GM12878 (cell line): Measurements from ENCODE around the gene HES7. TPM values are rescaled to one million over a fixed set of nuclear protein-coding genes. Genes with fewer than 3 reads are reported as not detected.

Experiments
- ATAC-seq: fragments of 200-7000 bp; cut with Tn5 transposase; 3 replicates; pipeline ENCODE4 v1.9.1; 2020; ENCODE audit warnings: mild to moderate bottlenecking, moderate library complexity
- BruUV-seq: library from RNA; stranded (reverse); fragments of 400-500 nt; replicated peaks from 2 replicates; lab custom pipeline; 2021; lab: Mats Ljungman, UMichigan
- CTCF ChIA-PET: fragments of 300-600 bp; sonication (Branson Sonifier 250); formaldehyde crosslinking; extraction: SDS; loops from one replicate; lab custom pipeline; 2021; ENCODE audit warnings: inconsistent platforms; lab: Yijun Ruan, JAX
- POLR2A ChIA-PET: fragments of 350-600 bp; formaldehyde crosslinking; extraction: SDS; loops from one replicate; lab custom pipeline; 2021; ENCODE audit warnings: inconsistent platforms; lab: Charles Lee
- RAD21 ChIA-PET: fragments of 300-600 bp; sonication (Branson Sonifier 250); formaldehyde crosslinking; loops from one replicate; lab custom pipeline; 2023; ENCODE audit warnings: antibody characterized with exemption; ENCODE audit not compliant: unreplicated experiment; lab: Charles Lee
- SMC1A ChIA-PET: fragments of 300-600 bp; sonication (Branson Sonifier 250); formaldehyde crosslinking; loops from one replicate; lab custom pipeline; 2023; ENCODE audit not compliant: unreplicated experiment, uncharacterized antibody; lab: Charles Lee
- DNase-seq: peaks from one replicate; pipeline ENCODE4 v3.0.0-alpha.2; 2011; ENCODE audit warnings: low read depth, low spot score
- FAIRE-seq: peaks from 3 replicates; lab custom pipeline; 2011; peaks lifted over from hg19 to GRCh38; lab: Jason Lieb, UNC
- H2AFZ ChIP-seq: 2 replicates; pipeline ENCODE4 v1.6.0; 2011; ENCODE audit warnings: low read depth, low read length, control low read depth; ENCODE audit not compliant: control insufficient read depth
- H3K27ac ChIP-seq: 2 replicates; pipeline ENCODE4 v1.5.1; 2011; ENCODE audit warnings: control low read depth; ENCODE audit not compliant: control insufficient read depth, insufficient read depth
- H3K27me3 ChIP-seq, 2 experiments: replicated peaks in 1 of 2; 2 replicates each; pipeline versions ENCODE4 v1.6.0 to v1.6.1; 2011; ENCODE audit warnings: low read length in 1 of 2; ENCODE audit not compliant: control insufficient read depth in 2 of 2, insufficient read depth in 2 of 2
- H3K36me3 ChIP-seq, 2 experiments: 2 replicates each; pipeline ENCODE4 v1.5.1; 2011; ENCODE audit warnings: low read length in 1 of 2; ENCODE audit not compliant: control insufficient read depth in 2 of 2, insufficient read depth in 2 of 2
- H3K4me1 ChIP-seq: 2 replicates; pipeline ENCODE4 v1.6.1; 2011; ENCODE audit warnings: mild to moderate bottlenecking, low read length, moderate library complexity, mixed read lengths; ENCODE audit not compliant: control insufficient read depth, insufficient read depth
- H3K4me2 ChIP-seq: 2 replicates; pipeline ENCODE4 v1.6.0; 2011; ENCODE audit warnings: control low read depth; ENCODE audit not compliant: control insufficient read depth, insufficient read depth
- H3K4me3 ChIP-seq: fragments of 200-600 bp; sonication (generic); 2 replicates; pipeline ENCODE4 v1.5.1; 2016
- H3K79me2 ChIP-seq: 2 replicates; pipeline ENCODE4 v1.6.0; 2011; ENCODE audit warnings: low read length; ENCODE audit not compliant: control insufficient read depth, insufficient read depth
- H3K9ac ChIP-seq: 2 replicates; pipeline ENCODE4 v1.8.0; 2011; ENCODE audit warnings: low read length, control low read depth, mixed read lengths; ENCODE audit not compliant: control insufficient read depth, insufficient read depth
- H3K9me3 ChIP-seq: replicated peaks from 3 replicates; pipeline ENCODE4 v1.5.1; 2011; ENCODE audit warnings: mild to moderate bottlenecking, low read length; ENCODE audit not compliant: control insufficient read depth, insufficient read depth
- H4K20me1 ChIP-seq: 2 replicates; pipeline ENCODE4 v1.6.0; 2011; ENCODE audit not compliant: control insufficient read depth, insufficient read depth
- ASH2L ChIP-seq: fragments of 300-600, 200-600 bp; sonication (generic); IDR thresholded peaks from 2 replicates; pipeline ENCODE4 v1.6.1; 2017; ENCODE audit warnings: low read depth, mild to moderate bottlenecking, borderline replicate concordance
- BCLAF1 ChIP-seq: fragments of 450-650 bp; IDR thresholded peaks from 2 replicates; pipeline ENCODE4 v1.6.1; 2017; ENCODE audit warnings: antibody characterized with exemption, mild to moderate bottlenecking, moderate library complexity
- BMI1 ChIP-seq: fragments of 450-650 bp; IDR thresholded peaks from 2 replicates; pipeline ENCODE4 v1.6.1; 2016; ENCODE audit warnings: mild to moderate bottlenecking, moderate library complexity, borderline replicate concordance
- E4F1 ChIP-seq: fragments of 450-650 bp; IDR thresholded peaks from 2 replicates; pipeline ENCODE4 v1.6.1; 2018; ENCODE audit warnings: borderline replicate concordance, mild to moderate bottlenecking; ENCODE audit not compliant: partially characterized antibody
- JUND ChIP-seq: IDR thresholded peaks from 2 replicates; pipeline ENCODE4 v1.6.1; 2012; ENCODE audit warnings: low read depth, mild to moderate bottlenecking, low read length, improper control_type of control experiment, moderate library complexity
- NBN ChIP-seq: fragments of 450-650 bp; IDR thresholded peaks from 2 replicates; pipeline ENCODE4 v1.6.1; 2016
- NFYA ChIP-seq: IDR thresholded peaks from 2 replicates; pipeline ENCODE4 v1.6.1; 2011; ENCODE audit warnings: low read depth, mild to moderate bottlenecking, low read length, improper control_type of control experiment, borderline replicate concordance
- NR2C2 ChIP-seq: IDR thresholded peaks from 2 replicates; pipeline ENCODE4 v1.6.1; 2011; ENCODE audit warnings: borderline replicate concordance, low read depth; ENCODE audit not compliant: control insufficient read depth, insufficient read length
- NR2F1 ChIP-seq: fragments of 450-650 bp; conservative IDR thresholded peaks from 2 replicates; pipeline ENCODE4 v1.6.1; 2017; ENCODE audit warnings: mild to moderate bottlenecking
- TBL1XR1 ChIP-seq: IDR thresholded peaks from 2 replicates; pipeline ENCODE4 v1.6.1; 2012; ENCODE audit warnings: low read depth, low read length, improper control_type of control experiment
- WRNIP1 ChIP-seq: IDR thresholded peaks from 2 replicates; pipeline ENCODE4 v1.6.1; 2011; ENCODE audit warnings: low read depth, low read length, improper control_type of control experiment, borderline replicate concordance
- YBX1 ChIP-seq: fragments of 450-650 bp; IDR thresholded peaks from 2 replicates; pipeline ENCODE4 v1.6.1; 2016; ENCODE audit warnings: antibody characterized with exemption
- ZBTB11 ChIP-seq: fragments of 450-650 bp; formaldehyde crosslinking; IDR thresholded peaks from 2 replicates; pipeline ENCODE4 v1.5.0; 2022; ENCODE audit warnings: mild to moderate bottlenecking, missing genetic modification characterization
- ZNF207 ChIP-seq: fragments of 450-650 bp; IDR thresholded peaks from 2 replicates; pipeline ENCODE4 v1.6.1; 2014; ENCODE audit warnings: antibody characterized with exemption, mild to moderate bottlenecking, borderline replicate concordance
- ZNF384 ChIP-seq: IDR thresholded peaks from 2 replicates; pipeline ENCODE4 v1.6.1; 2012; ENCODE audit warnings: low read depth, mild to moderate bottlenecking, low read length, improper control_type of control experiment, borderline replicate concordance
- ZZZ3 ChIP-seq: IDR thresholded peaks from 2 replicates; pipeline ENCODE4 v1.6.1; 2011; ENCODE audit warnings: low read depth; ENCODE audit not compliant: control insufficient read depth, insufficient read length
- WGBS: methylation state at CpG from one replicate; pipeline ENCODE4 v1.1.6; 2016; ENCODE audit warnings: low lambda C conversion rate; ENCODE audit not compliant: insufficient replicate concordance, insufficient coverage; ENCODE audit errors: missing lambda C conversion rate; 5-methylcytosine and 5-hydroxymethylcytosine counted together
- in situ Hi-C: fragments of 300-500 bp; cut with MboI; formaldehyde crosslinking; loops from 9 replicates; pipeline ENCODE4 v1.14.3; 2018; ENCODE audit warnings: mixed read lengths
- intact Hi-C: fragments of 100-400 bp; cut with micrococcal nuclease; formaldehyde crosslinking; loops from one replicate; pipeline ENCODE4 v1.14.2; 2022; ENCODE audit not compliant: unreplicated experiment
- polyA plus RNA-seq, 11 experiments: library from polyadenylated mRNA; depleted of rRNA in 4 of 11; unstranded in 6 of 11; stranded (reverse) in 5 of 11; fragments of >200 nt; fragmentation: Nextera tagmentation in 4 of 11; fragmentation: Illumina TruSeq in 1 of 11; extraction: Ambion mirVana in 4 of 11; extraction: Trizol in 1 of 11; gene quantifications; 1 replicate in 1 of 11; 2 replicates in 10 of 11; pipeline versions ENCODE4 v1.2.1 to v1.2.3, GENCODE V29; 2011 to 2016; ENCODE audit warnings: inconsistent platforms in 2 of 11, missing spikeins in 2 of 11, low read depth in 1 of 11
- total RNA-seq, 4 experiments: library from RNA; depleted of rRNA in 3 of 4; stranded (reverse); fragments of >200 nt in 3 of 4; fragmentation: Illumina TruSeq in 1 of 4; extraction: Trizol in 1 of 4; gene quantifications; 2 replicates each; pipeline versions ENCODE4 v1.2.1 to v1.2.3, GENCODE V29; 2013 to 2021

The HES7 gene
- total and polyA plus RNA-seq, 10 of the 15 experiments (the other 5 are each of a cell fraction or from before 2014, with no cell fraction given), result 0.07 to 1.3 (median 0.63) TPM; not detected in 4

GRCh38 chr17:8138374-8138671 lies 14.4 kb upstream of the HES7 start:
- no TSS peak for BruUV-seq
- TF ChIP-seq BMI1, result peak; percentile 20; the same call in 1 of the 2 replicates
- no peak for TF ChIP-seq ZNF207
- TF ChIP-seq BCLAF1, result no peak
- no peak for TF ChIP-seq WRNIP1
- no peak for TF ChIP-seq TBL1XR1
- no peak for TF ChIP-seq E4F1
- TF ChIP-seq ZNF384, result no peak
- TF ChIP-seq ASH2L, result no peak
- no peak for TF ChIP-seq NFYA
- TF ChIP-seq JUND, result no peak
- no peak for TF ChIP-seq ZBTB11
- TF ChIP-seq NR2C2, result no peak
- no peak for TF ChIP-seq NR2F1
- TF ChIP-seq NBN, result no peak
- TF ChIP-seq YBX1, result no peak
- TF ChIP-seq ZZZ3, result no peak

More at GRCh38 chr17:8138374-8138671, 14.4 kb upstream of the HES7 start:
- no peaks in the 10 kb centered on the region for H4K20me1 ChIP-seq
- ATAC-seq (peak; percentile 76), DNase-seq (no peak), FAIRE-seq (no peak)
- H3K36me3 ChIP-seq, result peaks cover 3 to 8% of the 10 kb centered on the region in 2 experiments
- ChIA-PET SMC1A (interaction anchor here (0.8 to 4.4 kb wide), 18 partner anchors 12 to 163 kb away, joined by 3 to 42 read pairs (median 4); partner anchors contain the start of genes ALOXE3, HES7, SLC25A35 and VAMP2), CTCF (interaction anchor here (1.0 to 5.4 kb wide), 23 partner anchors 10 to 163 kb away, joined by 3 to 40 read pairs (median 7); partner anchors contain the start of genes ALOXE3, AURKB, HES7 and PER1), RAD21 (interaction anchor here (0.7 to 4.0 kb wide), 14 partner anchors 12 to 157 kb away, joined by 3 to 33 read pairs (median 5); partner anchors contain the start of genes BORCS6, HES7, PER1 and SLC25A35), POLR2A (interaction anchor here (0.8 to 5.0 kb wide), 15 partner anchors 11 to 109 kb away, joined by 3 to 37 read pairs (median 11); partner anchors contain the start of genes ALOXE3, CTC1, HES7 and PER1)
- peak overlapping the region; percentile 79 for H3K9ac ChIP-seq
- no peaks in the 10 kb centered on the region for H3K9me3 ChIP-seq
- peak overlapping the region; percentile 69 for H3K4me3 ChIP-seq
- no peaks in the 10 kb centered on the region for H3K27me3 ChIP-seq
- in situ Hi-C loops, result no loop called here
- intact Hi-C loops, result loop anchor here (1.0 to 5.0 kb wide), 6 partner anchors 12 to 164 kb away; no protein-coding TSS in a partner anchor
- WGBS, result 1% methylated on average over 7 of the region's 7 CpGs
- H3K27ac ChIP-seq, result peak overlapping the region; percentile 97
- H3K4me2 ChIP-seq, result peak overlapping the region; percentile 88
- H3K4me1 ChIP-seq, result peaks cover 7% of the 10 kb centered on the region
- H3K79me2 ChIP-seq, result no peaks in the 10 kb centered on the region
- peak overlapping the region; percentile 91 for H2AFZ ChIP-seq
